Liver (tissue), 3 donors: ENCODE data around the gene PRDM1.
A peak's percentile ranks its signal among the peaks of the same experiment; 100 is the strongest.

Experiments
- ATF3 ChIP-seq: IDR thresholded peaks from 2 replicates; pipeline ENCODE4 v1.6.1; 2016; ENCODE audit warnings: antibody characterized with exemption
- CTCF ChIP-seq: fragments of 150-350 bp; IDR thresholded peaks from 2 replicates; pipeline ENCODE4 v1.5.1; 2017; ENCODE audit warnings: improper control_type of control experiment, low read depth, low read length; ENCODE audit not compliant: missing input control
- EGR1 ChIP-seq, 2 donors: IDR thresholded peaks; 2 replicates each; pipeline ENCODE4 v1.6.1; 2016 to 2018; ENCODE audit warnings: antibody characterized with exemption in 2 of 2, low read depth in 2 of 2
- FOXA2 ChIP-seq: IDR thresholded peaks from 2 replicates; pipeline ENCODE4 v1.6.1; 2016; ENCODE audit warnings: antibody characterized with exemption
- HNF4A ChIP-seq, 2 donors: conservative IDR thresholded peaks; 2 replicates each; pipeline ENCODE4 v1.6.1; 2016; ENCODE audit warnings: antibody characterized with exemption in 2 of 2, mild to moderate bottlenecking in 2 of 2
- JUND ChIP-seq, 2 donors: IDR thresholded peaks; 2 replicates each; pipeline ENCODE4 v1.6.1; 2016; ENCODE audit warnings: antibody characterized with exemption in 2 of 2
- MAX ChIP-seq: IDR thresholded peaks from 2 replicates; pipeline ENCODE4 v1.6.1; 2016; ENCODE audit warnings: antibody characterized with exemption
- RAD21 ChIP-seq, 2 donors: IDR thresholded peaks; 2 replicates each; pipeline ENCODE4 v1.6.1; 2016; ENCODE audit warnings: antibody characterized with exemption in 2 of 2, mild to moderate bottlenecking in 2 of 2
- REST ChIP-seq: IDR thresholded peaks from 2 replicates; pipeline ENCODE4 v1.6.1; 2016; ENCODE audit warnings: antibody characterized with exemption, mild to moderate bottlenecking
- TAF1 ChIP-seq: conservative IDR thresholded peaks from 2 replicates; pipeline ENCODE4 v1.6.1; 2016; ENCODE audit warnings: antibody characterized with exemption, mild to moderate bottlenecking
- YY1 ChIP-seq: IDR thresholded peaks from 2 replicates; pipeline ENCODE4 v1.6.1; 2016; ENCODE audit warnings: antibody characterized with exemption, mild to moderate bottlenecking
- ZBTB33 ChIP-seq: IDR thresholded peaks from 2 replicates; pipeline ENCODE4 v1.6.1; 2016; ENCODE audit warnings: antibody characterized with exemption
- donor health status: healthy.
- donor health status: healthy.

- peak; percentile 32 for TF ChIP-seq MAX
- TF ChIP-seq TAF1: no peak
- TF ChIP-seq CTCF: no peak
- TF ChIP-seq REST: no peak
- TF ChIP-seq JUND (IDR thresholded peaks at IDR 0.05): no peak
- no peak for TF ChIP-seq ATF3
- no peak for TF ChIP-seq RAD21 (IDR thresholded peaks at IDR 0.05)
- no peak for TF ChIP-seq FOXA2
- no peak for TF ChIP-seq ZBTB33
- peak; percentile 29 for TF ChIP-seq YY1
- TF ChIP-seq EGR1 (IDR thresholded peaks at IDR 0.05; ENCODE audit: low read depth in 2 of 2): no peak
- no peak for TF ChIP-seq HNF4A (conservative IDR thresholded peaks at IDR 0.05)
Observed at GRCh38 chr6:106097411-106098231, 11.5 kb downstream of the PRDM1 start.
